GM12878 (cell line): ENCODE measurements around the gene ETS1. TPM values are rescaled to one million over a fixed set of nuclear protein-coding genes. Genes with fewer than 3 reads are reported as not detected.

Experiments used
- ATAC-seq: fragments of 200-7000 bp; cut with Tn5 transposase; 3 replicates; pipeline ENCODE4 v1.9.1; 2020; ENCODE audit warnings: mild to moderate bottlenecking, moderate library complexity
- BruUV-seq: library from RNA; stranded (reverse); fragments of 400-500 nt; replicated peaks from 2 replicates; lab custom pipeline; 2021; lab: Mats Ljungman, UMichigan
- CTCF ChIA-PET: fragments of 300-600 bp; sonication (Branson Sonifier 250); formaldehyde crosslinking; extraction: SDS; loops from one replicate; lab custom pipeline; 2021; ENCODE audit warnings: inconsistent platforms; lab: Yijun Ruan, JAX
- POLR2A ChIA-PET: fragments of 350-600 bp; formaldehyde crosslinking; extraction: SDS; loops from one replicate; lab custom pipeline; 2021; ENCODE audit warnings: inconsistent platforms; lab: Charles Lee
- RAD21 ChIA-PET: fragments of 300-600 bp; sonication (Branson Sonifier 250); formaldehyde crosslinking; loops from one replicate; lab custom pipeline; 2023; ENCODE audit warnings: antibody characterized with exemption; ENCODE audit not compliant: unreplicated experiment; lab: Charles Lee
- SMC1A ChIA-PET: fragments of 300-600 bp; sonication (Branson Sonifier 250); formaldehyde crosslinking; loops from one replicate; lab custom pipeline; 2023; ENCODE audit not compliant: unreplicated experiment, uncharacterized antibody; lab: Charles Lee
- DNase-seq: peaks from one replicate; pipeline ENCODE4 v3.0.0-alpha.2; 2011; ENCODE audit warnings: low read depth, low spot score
- FAIRE-seq: peaks from 3 replicates; lab custom pipeline; 2011; peaks lifted over from hg19 to GRCh38; lab: Jason Lieb, UNC
- H2AFZ ChIP-seq: 2 replicates; pipeline ENCODE4 v1.6.0; 2011; ENCODE audit warnings: low read depth, low read length, control low read depth; ENCODE audit not compliant: control insufficient read depth
- H3K27ac ChIP-seq: 2 replicates; pipeline ENCODE4 v1.5.1; 2011; ENCODE audit warnings: control low read depth; ENCODE audit not compliant: control insufficient read depth, insufficient read depth
- H3K27me3 ChIP-seq, 2 experiments: replicated peaks in 1 of 2; 2 replicates each; pipeline versions ENCODE4 v1.6.0 to v1.6.1; 2011; ENCODE audit warnings: low read length in 1 of 2; ENCODE audit not compliant: control insufficient read depth in 2 of 2, insufficient read depth in 2 of 2
- H3K36me3 ChIP-seq, 2 experiments: 2 replicates each; pipeline ENCODE4 v1.5.1; 2011; ENCODE audit warnings: low read length in 1 of 2; ENCODE audit not compliant: control insufficient read depth in 2 of 2, insufficient read depth in 2 of 2
- H3K4me1 ChIP-seq: 2 replicates; pipeline ENCODE4 v1.6.1; 2011; ENCODE audit warnings: mild to moderate bottlenecking, low read length, moderate library complexity, mixed read lengths; ENCODE audit not compliant: control insufficient read depth, insufficient read depth
- H3K4me2 ChIP-seq: 2 replicates; pipeline ENCODE4 v1.6.0; 2011; ENCODE audit warnings: control low read depth; ENCODE audit not compliant: control insufficient read depth, insufficient read depth
- H3K4me3 ChIP-seq: fragments of 200-600 bp; sonication (generic); 2 replicates; pipeline ENCODE4 v1.5.1; 2016
- H3K79me2 ChIP-seq: 2 replicates; pipeline ENCODE4 v1.6.0; 2011; ENCODE audit warnings: low read length; ENCODE audit not compliant: control insufficient read depth, insufficient read depth
- H3K9ac ChIP-seq: 2 replicates; pipeline ENCODE4 v1.8.0; 2011; ENCODE audit warnings: low read length, control low read depth, mixed read lengths; ENCODE audit not compliant: control insufficient read depth, insufficient read depth
- H3K9me3 ChIP-seq: replicated peaks from 3 replicates; pipeline ENCODE4 v1.5.1; 2011; ENCODE audit warnings: mild to moderate bottlenecking, low read length; ENCODE audit not compliant: control insufficient read depth, insufficient read depth
- H4K20me1 ChIP-seq: 2 replicates; pipeline ENCODE4 v1.6.0; 2011; ENCODE audit not compliant: control insufficient read depth, insufficient read depth
- DPF2 ChIP-seq: fragments of 450-650 bp; IDR thresholded peaks from 2 replicates; pipeline ENCODE4 v1.6.1; 2017; ENCODE audit warnings: mild to moderate bottlenecking
- NFYB ChIP-seq: IDR thresholded peaks from 2 replicates; pipeline ENCODE4 v1.6.1; 2011; ENCODE audit warnings: low read depth, mild to moderate bottlenecking, low read length, improper control_type of control experiment, moderate library complexity; ENCODE audit not compliant: insufficient read depth
- SRF ChIP-seq, 2 experiments: IDR thresholded peaks; 2 replicates each; pipeline ENCODE4 v1.6.1; 2011; ENCODE audit warnings: low read depth in 2 of 2, low read length in 2 of 2, mild to moderate bottlenecking in 1 of 2, moderate library complexity in 1 of 2
- TAF1 ChIP-seq: IDR thresholded peaks from 2 replicates; pipeline ENCODE4 v1.6.1; 2011; ENCODE audit warnings: mild to moderate bottlenecking, low read depth, low read length, borderline replicate concordance
- ZNF207 ChIP-seq: fragments of 450-650 bp; IDR thresholded peaks from 2 replicates; pipeline ENCODE4 v1.6.1; 2014; ENCODE audit warnings: antibody characterized with exemption, mild to moderate bottlenecking, borderline replicate concordance
- ZNF24 ChIP-seq: fragments of 450-650 bp; IDR thresholded peaks from 2 replicates; pipeline ENCODE4 v1.6.1; 2017; ENCODE audit warnings: antibody characterized with exemption, mild to moderate bottlenecking
- WGBS: methylation state at CpG from one replicate; pipeline ENCODE4 v1.1.6; 2016; ENCODE audit warnings: low lambda C conversion rate; ENCODE audit not compliant: insufficient replicate concordance, insufficient coverage; ENCODE audit errors: missing lambda C conversion rate; 5-methylcytosine and 5-hydroxymethylcytosine counted together
- in situ Hi-C: fragments of 300-500 bp; cut with MboI; formaldehyde crosslinking; loops from 9 replicates; pipeline ENCODE4 v1.14.3; 2018; ENCODE audit warnings: mixed read lengths
- intact Hi-C: fragments of 100-400 bp; cut with micrococcal nuclease; formaldehyde crosslinking; loops from one replicate; pipeline ENCODE4 v1.14.2; 2022; ENCODE audit not compliant: unreplicated experiment
- polyA plus RNA-seq, 11 experiments: library from polyadenylated mRNA; depleted of rRNA in 4 of 11; unstranded in 6 of 11; stranded (reverse) in 5 of 11; fragments of >200 nt; fragmentation: Nextera tagmentation in 4 of 11; fragmentation: Illumina TruSeq in 1 of 11; extraction: Ambion mirVana in 4 of 11; extraction: Trizol in 1 of 11; gene quantifications; 1 replicate in 1 of 11; 2 replicates in 10 of 11; pipeline versions ENCODE4 v1.2.1 to v1.2.3, GENCODE V29; 2011 to 2016; ENCODE audit warnings: inconsistent platforms in 2 of 11, missing spikeins in 2 of 11, low read depth in 1 of 11
- total RNA-seq, 4 experiments: library from RNA; depleted of rRNA in 3 of 4; stranded (reverse); fragments of >200 nt in 3 of 4; fragmentation: Illumina TruSeq in 1 of 4; extraction: Trizol in 1 of 4; gene quantifications; 2 replicates each; pipeline versions ENCODE4 v1.2.1 to v1.2.3, GENCODE V29; 2013 to 2021
- TF ChIP-seq, protein P1 (sequence below): fragments of 450-650 bp; formaldehyde crosslinking; IDR thresholded peaks from 2 replicates; pipeline ENCODE4 v1.4.0; 2022; ENCODE audit warnings: mild to moderate bottlenecking, moderate library complexity
- TF ChIP-seq, protein P2 (sequence below): fragments of 450-650 bp; IDR thresholded peaks from 2 replicates; pipeline ENCODE4 v1.6.1; 2017; ENCODE audit warnings: mild to moderate bottlenecking, low read depth, inconsistent platforms; ENCODE audit not compliant: poor library complexity, severe bottlenecking
- TF ChIP-seq, protein P3 (sequence below), 3 experiments: IDR thresholded peaks in 2 of 3; conservative IDR thresholded peaks in 1 of 3; 2 replicates each; pipeline ENCODE4 v1.5.1; 2011; ENCODE audit warnings: low read depth in 3 of 3, low read length in 3 of 3, mild to moderate bottlenecking in 3 of 3, control low read depth in 2 of 3, moderate library complexity in 2 of 3, inconsistent platforms in 1 of 3, mixed read lengths in 1 of 3; ENCODE audit not compliant: control insufficient read depth in 2 of 3, insufficient read depth in 1 of 3; ENCODE audit errors: extremely low read depth in 1 of 3

The ETS1 gene
- total and polyA plus RNA-seq, 10 of the 15 experiments (the other 5 are each of a cell fraction or from before 2014, with no cell fraction given) = 12.5 to 112 (median 55.5) TPM

DNA sequence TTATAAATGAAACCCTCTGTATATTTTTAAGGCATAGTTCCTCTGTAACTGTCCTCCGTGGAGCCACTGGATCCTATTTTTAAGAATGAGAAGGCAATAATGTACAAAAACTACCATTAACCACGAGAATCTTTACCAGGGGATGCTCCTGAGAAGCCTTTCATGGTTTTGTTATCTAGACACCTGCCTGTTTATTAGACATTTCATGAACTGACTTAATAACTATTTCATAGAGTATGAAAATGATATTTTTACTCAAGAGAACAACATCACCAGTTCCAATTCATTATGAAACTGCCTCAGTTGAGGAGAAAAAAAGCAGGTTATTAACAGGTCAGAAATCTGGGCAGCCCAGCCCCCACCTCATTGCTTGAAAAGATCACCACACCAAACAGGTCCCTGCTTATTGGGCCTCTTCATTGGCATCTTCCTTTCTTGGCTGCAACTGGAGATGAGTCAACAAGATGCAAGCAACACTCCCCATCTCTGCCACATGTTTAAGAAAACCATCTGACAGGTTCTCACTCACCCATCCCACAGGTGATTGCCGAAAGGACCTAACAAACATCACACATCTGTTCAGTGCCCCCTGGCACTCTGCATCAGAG, 27.8 kb downstream of the ETS1 start (continued):
- TF ChIP-seq, protein P1, sequence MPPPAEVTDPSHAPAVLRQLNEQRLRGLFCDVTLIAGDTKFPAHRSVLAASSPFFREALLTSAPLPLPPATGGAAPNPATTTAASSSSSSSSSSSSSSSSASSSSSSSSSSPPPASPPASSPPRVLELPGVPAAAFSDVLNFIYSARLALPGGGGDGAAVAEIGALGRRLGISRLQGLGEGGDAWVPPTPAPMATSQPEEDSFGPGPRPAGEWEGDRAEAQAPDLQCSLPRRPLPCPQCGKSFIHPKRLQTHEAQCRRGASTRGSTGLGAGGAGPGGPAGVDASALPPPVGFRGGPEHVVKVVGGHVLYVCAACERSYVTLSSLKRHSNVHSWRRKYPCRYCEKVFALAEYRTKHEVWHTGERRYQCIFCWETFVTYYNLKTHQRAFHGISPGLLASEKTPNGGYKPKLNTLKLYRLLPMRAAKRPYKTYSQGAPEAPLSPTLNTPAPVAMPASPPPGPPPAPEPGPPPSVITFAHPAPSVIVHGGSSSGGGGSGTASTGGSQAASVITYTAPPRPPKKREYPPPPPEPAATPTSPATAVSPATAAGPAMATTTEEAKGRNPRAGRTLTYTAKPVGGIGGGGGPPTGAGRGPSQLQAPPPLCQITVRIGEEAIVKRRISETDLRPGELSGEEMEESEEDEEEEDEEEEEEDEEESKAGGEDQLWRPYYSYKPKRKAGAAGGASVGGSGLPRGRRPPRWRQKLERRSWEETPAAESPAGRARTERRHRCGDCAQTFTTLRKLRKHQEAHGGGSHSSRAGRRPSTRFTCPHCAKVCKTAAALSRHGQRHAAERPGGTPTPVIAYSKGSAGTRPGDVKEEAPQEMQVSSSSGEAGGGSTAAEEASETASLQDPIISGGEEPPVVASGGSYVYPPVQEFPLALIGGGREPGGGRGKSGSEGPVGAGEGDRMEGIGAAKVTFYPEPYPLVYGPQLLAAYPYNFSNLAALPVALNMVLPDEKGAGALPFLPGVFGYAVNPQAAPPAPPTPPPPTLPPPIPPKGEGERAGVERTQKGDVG = no peak
- no peak for TF ChIP-seq NFYB
- TF ChIP-seq, protein P2, sequence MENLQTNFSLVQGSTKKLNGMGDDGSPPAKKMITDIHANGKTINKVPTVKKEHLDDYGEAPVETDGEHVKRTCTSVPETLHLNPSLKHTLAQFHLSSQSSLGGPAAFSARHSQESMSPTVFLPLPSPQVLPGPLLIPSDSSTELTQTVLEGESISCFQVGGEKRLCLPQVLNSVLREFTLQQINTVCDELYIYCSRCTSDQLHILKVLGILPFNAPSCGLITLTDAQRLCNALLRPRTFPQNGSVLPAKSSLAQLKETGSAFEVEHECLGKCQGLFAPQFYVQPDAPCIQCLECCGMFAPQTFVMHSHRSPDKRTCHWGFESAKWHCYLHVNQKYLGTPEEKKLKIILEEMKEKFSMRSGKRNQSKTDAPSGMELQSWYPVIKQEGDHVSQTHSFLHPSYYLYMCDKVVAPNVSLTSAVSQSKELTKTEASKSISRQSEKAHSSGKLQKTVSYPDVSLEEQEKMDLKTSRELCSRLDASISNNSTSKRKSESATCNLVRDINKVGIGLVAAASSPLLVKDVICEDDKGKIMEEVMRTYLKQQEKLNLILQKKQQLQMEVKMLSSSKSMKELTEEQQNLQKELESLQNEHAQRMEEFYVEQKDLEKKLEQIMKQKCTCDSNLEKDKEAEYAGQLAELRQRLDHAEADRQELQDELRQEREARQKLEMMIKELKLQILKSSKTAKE = no peak

DNA sequence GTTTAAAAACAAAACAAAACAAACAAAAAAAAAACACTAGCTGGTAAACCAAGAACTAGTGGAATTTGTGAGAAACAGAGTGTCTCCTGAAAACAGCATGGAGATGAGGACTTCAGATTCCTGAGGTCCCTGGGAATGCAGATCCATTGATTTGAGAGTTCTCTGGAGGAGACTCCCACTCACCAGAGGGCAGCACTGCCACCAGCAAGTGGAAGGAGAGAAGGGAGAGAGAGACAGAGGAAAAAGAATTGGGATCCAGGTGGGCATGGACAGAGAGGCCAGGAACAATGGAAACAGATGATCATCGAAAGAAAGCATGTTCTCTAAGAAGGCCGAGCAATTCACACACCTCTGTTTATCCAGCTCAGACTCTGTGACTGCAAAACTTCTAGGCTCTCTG, 31.8 kb downstream of the ETS1 start:
- ChIA-PET CTCF (interaction anchor here (0.6 to 5.2 kb wide), 18 partner anchors 11 to 276 kb away, joined by 3 to 118 read pairs (median 8); no protein-coding TSS in a partner anchor), SMC1A (interaction anchor here (0.8 to 5.0 kb wide), 14 partner anchors 8 to 266 kb away, joined by 3 to 186 read pairs (median 18); no protein-coding TSS in a partner anchor), RAD21 (interaction anchor here (1.2 to 4.6 kb wide), 6 partner anchors 29 to 265 kb away, joined by 3 to 112 read pairs (median 55); no protein-coding TSS in a partner anchor), POLR2A (interaction anchor here (0.5 kb wide), 1 partner anchor 73 kb away, joined by 3 read pairs; no protein-coding TSS in a partner anchor)
- peaks cover 42% of the 10 kb centered on the region for H3K4me1 ChIP-seq
- no peaks in the 10 kb centered on the region for H3K79me2 ChIP-seq
- in situ Hi-C loops = loop anchor here (5.0 kb wide), 1 partner anchor 52 kb away; no protein-coding TSS in a partner anchor
- FAIRE-seq = no peak
- H3K27me3 ChIP-seq = no peaks in the 10 kb centered on the region
- no peaks in the 10 kb centered on the region for H3K36me3 ChIP-seq
- no peak overlapping the region for H3K9ac ChIP-seq
- H3K4me3 ChIP-seq = no peak overlapping the region
- no peak overlapping the region for H2AFZ ChIP-seq
- no TSS peak for BruUV-seq
- no peak overlapping the region for H3K4me2 ChIP-seq
- 72% methylated on average over 2 of the region's 2 CpGs for WGBS
- no peaks in the 10 kb centered on the region for H3K9me3 ChIP-seq
- intact Hi-C loops = no loop called here
- H4K20me1 ChIP-seq = no peaks in the 10 kb centered on the region
- DNase-seq = no peak
- ATAC-seq = no peak
- H3K27ac ChIP-seq = no peak overlapping the region
- TF ChIP-seq, protein P3, sequence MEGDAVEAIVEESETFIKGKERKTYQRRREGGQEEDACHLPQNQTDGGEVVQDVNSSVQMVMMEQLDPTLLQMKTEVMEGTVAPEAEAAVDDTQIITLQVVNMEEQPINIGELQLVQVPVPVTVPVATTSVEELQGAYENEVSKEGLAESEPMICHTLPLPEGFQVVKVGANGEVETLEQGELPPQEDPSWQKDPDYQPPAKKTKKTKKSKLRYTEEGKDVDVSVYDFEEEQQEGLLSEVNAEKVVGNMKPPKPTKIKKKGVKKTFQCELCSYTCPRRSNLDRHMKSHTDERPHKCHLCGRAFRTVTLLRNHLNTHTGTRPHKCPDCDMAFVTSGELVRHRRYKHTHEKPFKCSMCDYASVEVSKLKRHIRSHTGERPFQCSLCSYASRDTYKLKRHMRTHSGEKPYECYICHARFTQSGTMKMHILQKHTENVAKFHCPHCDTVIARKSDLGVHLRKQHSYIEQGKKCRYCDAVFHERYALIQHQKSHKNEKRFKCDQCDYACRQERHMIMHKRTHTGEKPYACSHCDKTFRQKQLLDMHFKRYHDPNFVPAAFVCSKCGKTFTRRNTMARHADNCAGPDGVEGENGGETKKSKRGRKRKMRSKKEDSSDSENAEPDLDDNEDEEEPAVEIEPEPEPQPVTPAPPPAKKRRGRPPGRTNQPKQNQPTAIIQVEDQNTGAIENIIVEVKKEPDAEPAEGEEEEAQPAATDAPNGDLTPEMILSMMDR (IDR thresholded peaks at IDR 0.05 in 2 of 3, conservative IDR thresholded peaks at IDR 0.05 in 1 of 3; ENCODE audit: control insufficient read depth in 2 of 3, extremely low read depth in 1 of 3, insufficient read depth in 1 of 3, low read depth in 3 of 3, low read length in 3 of 3) = peak in 2 of 3 experiments; percentile 12 to 20; a peak in 2 of 6 replicates
- no peak for TF ChIP-seq ZNF207
- no peak for TF ChIP-seq DPF2
- TF ChIP-seq TAF1 = no peak
- TF ChIP-seq, protein P1 = no peak
- no peak for TF ChIP-seq ZNF24
- TF ChIP-seq SRF (IDR thresholded peaks at IDR 0.05; ENCODE audit: low read depth in 2 of 2, low read length in 2 of 2) = no peak
